NCI-H1930 (cell line): ENCODE data around the gene CNTROB.
A peak's percentile ranks its signal among the peaks of the same experiment; 100 is the strongest.

Source experiments
- DNase-seq, 2 experiments: peaks; one replicate each; lab custom pipeline; 2025; lab: John Stamatoyannopoulos, UW

Gene CNTROB, protein sequence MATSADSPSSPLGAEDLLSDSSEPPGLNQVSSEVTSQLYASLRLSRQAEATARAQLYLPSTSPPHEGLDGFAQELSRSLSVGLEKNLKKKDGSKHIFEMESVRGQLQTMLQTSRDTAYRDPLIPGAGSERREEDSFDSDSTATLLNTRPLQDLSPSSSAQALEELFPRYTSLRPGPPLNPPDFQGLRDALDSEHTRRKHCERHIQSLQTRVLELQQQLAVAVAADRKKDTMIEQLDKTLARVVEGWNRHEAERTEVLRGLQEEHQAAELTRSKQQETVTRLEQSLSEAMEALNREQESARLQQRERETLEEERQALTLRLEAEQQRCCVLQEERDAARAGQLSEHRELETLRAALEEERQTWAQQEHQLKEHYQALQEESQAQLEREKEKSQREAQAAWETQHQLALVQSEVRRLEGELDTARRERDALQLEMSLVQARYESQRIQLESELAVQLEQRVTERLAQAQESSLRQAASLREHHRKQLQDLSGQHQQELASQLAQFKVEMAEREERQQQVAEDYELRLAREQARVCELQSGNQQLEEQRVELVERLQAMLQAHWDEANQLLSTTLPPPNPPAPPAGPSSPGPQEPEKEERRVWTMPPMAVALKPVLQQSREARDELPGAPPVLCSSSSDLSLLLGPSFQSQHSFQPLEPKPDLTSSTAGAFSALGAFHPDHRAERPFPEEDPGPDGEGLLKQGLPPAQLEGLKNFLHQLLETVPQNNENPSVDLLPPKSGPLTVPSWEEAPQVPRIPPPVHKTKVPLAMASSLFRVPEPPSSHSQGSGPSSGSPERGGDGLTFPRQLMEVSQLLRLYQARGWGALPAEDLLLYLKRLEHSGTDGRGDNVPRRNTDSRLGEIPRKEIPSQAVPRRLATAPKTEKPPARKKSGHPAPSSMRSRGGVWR

DNA sequence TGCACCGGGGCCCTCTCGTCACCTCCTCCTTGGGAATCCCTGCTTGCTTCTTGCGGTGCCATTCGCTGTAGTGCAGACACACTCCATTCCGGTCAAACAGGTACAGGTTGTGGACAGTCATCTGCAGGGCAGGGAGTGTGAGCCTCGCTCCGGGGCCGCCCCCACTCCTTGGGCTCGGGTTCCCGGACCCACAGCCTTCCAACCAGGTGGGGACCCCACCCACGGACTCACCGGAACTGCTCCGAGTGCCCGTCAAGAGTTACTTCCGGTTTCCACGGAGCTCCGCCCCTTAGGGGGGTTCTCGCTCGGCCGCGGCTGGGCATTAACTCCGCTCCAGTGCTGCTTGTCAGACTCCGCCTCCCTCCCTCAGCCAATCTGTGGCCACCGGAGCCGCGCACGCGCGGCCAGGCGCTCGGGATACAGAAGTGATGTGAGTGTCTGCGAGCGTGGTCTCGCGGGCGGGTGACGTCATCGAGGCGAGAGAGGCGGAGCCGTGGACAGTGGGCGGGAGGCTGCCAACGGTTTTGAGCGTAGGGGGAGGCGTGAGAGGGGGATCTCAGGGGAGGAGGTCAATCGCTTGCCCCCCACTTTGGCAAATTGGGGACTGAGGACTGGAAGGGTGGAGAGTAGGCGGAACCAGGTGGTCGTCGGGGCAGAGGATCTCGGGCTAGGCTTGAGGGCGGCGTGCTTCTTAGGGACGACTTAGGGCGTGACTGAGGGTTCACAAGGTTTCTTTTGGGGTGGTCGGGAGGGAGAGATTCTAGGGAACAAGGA, at the start of gene CNTROB, which contains the start of gene TRAPPC1:
Gene CNTROB, plus strand, starts transcription at position 498 of the 774 bp plus-strand sequence. CDS start 874 bp downstream, outside the sequence.
Gene TRAPPC1, minus strand, starts transcription at position 238 of the 774 bp plus-strand sequence. Its CDS starts 117 bp downstream, at position 121.
- DNase-seq = peak; percentile 98 to 99

DNA sequence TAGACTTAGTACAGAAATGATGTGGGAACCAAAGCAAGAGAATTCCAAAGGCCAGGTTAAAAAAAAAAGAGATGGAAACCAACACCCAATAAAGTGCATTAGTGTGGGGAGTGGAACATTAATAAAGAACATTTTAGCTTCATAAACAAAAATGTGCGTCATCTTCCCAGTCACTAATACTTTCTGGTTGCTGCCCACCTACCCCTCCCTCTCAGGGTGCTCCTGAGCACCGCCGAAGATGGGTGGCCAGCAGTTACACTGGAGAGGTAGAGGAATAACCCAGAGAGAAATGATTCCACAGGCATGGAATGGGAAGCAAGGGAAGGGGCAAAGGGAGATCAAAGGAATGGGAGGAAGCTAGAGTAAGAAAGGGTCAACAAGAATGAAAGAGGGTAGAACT, 49.4 kb upstream of the CNTROB start:
- no peak for DNase-seq

DNA sequence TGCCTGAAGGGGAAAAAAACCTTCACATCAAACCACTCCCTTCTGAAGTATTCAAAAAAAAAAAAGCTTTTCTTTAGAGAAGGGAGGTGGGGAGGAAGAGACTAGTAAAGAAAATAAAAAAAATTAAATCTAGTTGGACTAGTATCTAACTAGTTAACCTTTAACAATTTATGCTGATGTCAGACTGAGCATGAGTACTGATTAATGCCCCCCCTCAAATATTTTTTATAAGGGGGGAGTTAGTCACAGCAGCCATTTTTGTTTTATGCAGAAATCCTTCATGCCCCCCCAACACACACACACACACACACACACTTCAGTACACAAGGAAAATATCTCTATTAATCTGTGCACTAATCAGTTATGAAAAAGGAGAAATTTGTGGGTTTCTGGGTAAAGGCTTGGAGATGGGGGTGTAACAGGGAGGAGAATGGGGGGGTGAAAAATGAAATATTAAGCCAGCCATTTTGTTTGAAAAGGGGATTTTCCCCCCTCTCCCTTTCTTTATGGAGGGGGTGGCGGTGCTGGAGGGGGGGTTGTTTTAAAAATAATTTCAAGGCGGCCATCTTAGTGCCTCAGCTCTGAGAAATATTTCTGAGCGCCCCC, 48.1 kb upstream of the CNTROB start:
- DNase-seq = no peak

DNA sequence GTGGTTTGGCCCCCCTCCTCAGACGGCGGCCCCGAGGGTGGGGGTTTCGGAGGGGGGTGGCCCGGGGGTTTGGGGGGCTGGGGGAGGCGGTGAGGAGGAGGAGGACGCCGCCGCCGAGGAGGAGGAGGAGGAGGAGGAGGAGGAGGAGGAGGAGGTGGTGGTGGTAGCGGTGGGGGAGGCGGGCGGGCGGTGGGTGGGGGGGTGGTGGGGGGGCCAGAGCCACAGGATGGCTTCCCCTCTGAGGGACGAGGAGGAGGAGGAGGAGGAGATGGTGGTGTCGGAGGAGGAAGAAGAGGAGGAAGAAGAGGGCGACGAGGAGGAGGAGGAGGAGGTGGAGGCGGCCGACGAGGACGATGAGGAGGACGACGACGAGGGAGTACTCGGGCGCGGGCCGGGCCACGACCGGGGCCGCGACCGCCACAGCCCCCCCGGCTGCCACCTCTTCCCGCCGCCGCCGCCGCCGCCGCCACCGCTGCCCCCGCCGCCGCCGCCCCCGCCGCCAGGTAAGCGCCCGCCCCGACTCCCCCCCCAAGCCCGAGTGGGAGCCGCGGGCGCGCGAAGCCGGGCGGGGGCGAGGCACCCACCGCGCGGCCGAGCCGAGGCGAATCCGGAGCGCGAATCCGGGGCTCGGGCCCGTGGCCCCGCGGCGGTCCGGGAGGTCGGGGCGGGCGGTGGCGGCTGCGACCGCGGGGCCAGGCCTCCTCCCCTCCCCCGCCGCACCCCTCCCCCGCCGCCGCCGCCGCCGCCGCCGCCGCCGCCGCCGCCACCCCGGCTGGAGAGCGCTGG, 47.2 kb upstream of the CNTROB start:
- DNase-seq = no peak

DNA sequence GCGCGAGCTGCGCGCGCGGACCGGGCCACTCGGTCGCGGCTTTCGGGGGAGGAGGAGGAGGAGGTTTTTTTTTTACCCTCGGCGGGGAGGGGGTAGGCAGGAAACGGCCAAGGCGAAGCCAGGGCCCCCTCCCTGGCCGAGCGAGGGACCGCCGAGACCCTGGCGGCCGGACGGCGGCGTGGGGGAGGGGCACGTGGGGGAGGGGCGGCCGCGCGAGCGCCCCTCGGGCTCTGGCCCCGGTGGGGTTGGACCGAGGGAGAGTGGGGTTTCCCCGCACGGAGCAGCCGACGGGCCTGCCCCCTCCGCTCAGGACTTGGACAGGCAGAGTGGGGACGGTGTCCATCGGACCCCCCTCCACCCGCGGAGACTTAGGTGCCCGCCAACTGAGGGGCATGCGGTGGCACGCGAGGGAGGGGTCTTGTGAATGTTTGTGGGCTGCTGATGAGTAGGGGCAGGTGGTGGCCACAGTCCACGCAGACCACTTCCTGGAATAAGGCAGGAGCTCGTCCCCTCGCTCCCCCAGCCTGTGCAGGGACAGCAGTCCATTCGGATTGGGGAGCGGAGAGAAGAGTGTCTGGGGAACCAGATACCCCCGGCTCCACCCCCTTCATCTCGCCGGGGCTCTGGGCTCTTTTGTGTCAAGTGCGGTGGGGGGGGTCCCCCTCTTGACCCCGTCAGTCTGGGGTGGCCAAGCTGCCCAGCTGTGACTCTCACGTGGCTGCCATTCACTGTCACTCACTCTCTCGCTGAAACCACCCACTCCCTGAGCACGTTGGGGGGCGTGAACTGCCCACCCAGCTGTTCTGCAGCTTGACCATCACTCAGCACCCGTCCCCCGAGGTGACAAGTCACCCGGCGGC, 46.4 kb upstream of the CNTROB start:
- peak in 1 of 2 experiments; percentile 52 for DNase-seq

DNA sequence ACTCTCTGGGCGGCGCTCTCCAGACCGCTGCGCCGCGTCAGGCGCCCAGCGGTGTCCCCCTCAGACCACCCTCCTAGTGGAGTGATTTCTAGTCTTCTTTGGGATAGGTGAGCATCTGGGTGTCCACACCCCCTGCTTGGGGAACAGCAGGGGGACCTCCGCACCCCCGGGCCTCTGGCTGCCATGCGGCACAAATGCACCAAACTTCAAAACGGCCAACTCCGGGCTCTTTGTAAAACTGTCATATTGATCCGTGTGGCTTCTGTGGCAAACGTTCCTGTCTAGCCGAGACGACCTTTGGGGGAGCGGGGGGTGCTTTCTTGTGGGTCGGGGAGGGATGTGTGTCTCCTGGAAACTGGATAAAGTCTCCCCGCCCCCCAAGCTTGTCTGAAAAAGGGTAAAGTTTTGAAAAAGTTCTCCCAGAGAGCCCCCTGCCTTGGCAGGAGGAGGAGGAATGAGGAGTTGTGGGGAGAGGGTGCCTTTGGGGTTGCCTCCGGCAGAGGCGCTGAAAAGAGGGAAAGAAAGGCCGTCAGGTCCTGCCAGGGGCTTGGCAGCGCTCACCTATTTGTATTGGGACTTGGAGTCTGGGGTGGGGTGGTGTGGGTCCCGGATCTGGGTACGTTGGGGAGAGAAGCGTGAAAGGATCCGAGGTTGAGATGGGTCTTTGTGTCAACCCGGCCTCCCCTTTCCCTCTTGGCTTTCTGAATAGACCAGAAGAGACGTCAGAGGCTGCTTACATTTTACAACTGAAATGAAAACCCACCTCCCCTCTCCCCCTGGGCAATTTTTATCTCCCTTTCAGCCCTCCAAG, 45.6 kb upstream of the CNTROB start:
- peak in 1 of 2 experiments; percentile 47 for DNase-seq

DNA sequence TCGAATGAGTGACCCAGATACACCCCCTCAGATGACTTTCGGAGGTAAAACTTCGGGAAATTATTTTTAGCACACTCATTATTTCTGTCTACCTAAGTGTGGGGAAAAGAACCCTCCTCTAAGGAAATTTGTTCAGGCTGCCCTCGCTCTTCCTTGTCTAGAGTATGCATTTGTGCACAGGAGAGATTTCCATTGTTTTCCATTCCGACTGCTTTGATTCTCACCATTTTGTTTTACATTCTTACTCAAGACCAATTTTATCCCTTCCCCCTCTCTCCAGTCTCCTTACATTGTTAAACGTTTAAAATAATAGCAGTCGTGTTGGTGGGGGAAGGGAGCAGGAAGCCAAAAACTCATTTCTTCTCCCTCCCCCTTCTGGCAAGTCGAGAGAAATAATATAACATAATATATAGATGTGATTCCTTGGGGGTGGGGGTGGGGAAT, 44.9 kb upstream of the CNTROB start:
- DNase-seq = no peak

DNA sequence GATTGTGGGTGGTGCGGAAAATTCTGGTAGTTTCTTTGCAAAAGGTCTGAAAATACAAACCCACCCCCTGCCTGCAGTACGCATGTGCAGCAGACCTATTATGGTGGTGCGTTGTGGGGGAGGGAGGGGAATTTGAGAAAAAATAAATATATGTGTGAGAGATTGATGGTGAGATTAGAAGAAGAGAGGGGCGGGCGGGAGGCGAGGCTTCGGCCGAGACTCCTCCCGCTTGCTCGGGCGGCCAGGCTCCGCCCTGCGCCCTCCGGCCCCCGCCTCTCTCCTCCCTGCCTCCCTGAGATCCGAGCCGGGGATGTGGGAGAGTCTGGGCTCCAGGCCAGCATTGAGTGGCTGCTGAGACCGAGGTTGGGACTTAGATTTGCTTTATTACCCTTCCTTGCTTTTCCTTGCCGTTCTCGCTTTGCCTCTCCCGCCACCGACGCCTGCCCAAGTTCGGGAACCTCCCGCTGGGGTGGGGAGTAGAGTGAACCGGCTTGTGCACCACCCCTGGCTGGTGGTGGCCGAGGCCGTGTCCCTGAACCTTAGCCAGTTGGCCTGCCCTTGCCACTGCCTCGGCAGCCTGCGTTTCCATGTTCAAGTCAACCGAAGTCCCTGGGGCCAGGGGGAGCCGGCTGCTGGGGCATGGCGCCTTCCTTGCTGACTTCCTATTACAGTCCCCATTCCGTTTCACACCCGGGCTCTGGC, 44.4 kb upstream of the CNTROB start:
- peak; percentile 81 for DNase-seq

DNA sequence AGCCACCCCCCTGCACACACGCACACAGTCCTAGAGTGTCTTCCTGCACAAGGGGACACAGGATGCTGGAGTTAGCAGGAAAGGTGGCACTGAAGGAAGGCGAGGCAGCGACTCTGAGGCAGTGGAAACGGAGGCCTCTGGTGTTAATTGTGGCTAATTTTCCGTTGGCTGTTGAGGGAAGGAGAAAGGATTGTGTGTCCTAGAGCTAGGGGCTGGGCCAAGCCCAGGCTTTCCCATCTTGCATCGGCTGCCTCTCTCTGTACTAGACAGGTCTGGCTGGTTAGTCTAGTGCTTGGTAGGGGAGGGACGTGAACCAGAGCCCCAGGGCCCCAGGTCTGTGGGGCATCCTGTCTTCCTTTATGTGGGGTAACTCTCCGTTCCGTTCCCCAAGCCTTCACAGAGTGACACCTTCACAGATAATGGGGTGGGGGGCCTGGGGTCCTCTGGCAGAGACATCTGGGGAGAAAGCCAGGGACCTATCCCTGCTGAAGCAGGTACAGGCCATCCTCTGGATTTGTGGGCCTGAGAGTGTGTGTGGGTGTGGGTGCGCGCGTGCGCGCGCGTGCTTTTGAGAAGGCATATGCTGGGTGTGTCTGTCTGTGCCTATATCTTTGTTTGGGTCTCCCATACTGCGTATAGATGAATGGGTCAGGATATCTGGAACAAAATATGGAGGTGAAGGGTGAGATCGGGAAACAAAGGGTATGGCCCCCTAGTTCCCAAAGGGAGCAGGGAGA, 43.7 kb upstream of the CNTROB start, which contains the start of gene CHD3:
Gene CHD3, plus strand, starts transcription at position 606 of the 737 bp plus-strand sequence. CDS start 212 bp downstream, outside the sequence.
- DNase-seq = no peak

DNA sequence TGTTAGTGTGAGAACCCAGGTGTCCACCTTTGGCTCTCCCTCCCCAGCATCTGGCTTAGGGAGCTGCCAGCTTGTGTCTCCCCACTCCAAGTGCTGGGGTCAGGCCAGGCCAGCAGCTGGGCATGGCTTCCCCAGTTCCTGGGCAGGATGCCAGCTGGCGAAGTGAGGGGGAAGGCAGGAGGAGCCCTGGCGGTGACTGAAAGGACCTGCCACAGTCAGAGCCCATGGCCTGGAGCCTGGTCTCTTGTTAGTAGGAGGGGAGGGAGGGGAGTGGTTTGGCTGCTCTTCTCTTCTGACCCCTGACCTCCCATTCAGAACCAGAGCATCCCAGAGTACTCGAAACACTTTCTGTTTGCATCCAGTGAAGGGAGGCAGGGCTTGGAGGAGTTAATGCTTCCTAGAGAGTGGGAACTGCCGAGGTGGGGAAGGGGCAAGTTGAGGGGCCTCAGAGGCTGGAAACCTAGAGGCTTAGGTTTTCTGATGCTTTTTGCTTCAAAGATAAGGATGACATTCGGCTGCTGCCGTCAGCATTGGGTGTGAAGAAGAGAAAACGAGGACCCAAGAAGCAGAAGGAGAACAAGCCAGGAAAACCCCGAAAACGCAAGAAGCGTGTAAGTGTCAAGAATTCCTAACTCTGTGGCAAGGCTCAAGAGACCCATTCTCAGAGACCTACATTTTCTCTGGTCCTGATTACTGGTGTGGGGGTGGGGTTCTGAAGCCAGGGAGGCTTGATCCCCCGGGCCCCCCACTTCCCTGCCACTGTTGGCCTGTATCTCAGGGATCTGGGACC, 42.6 kb upstream of the CNTROB start:
- DNase-seq = no peak

DNA sequence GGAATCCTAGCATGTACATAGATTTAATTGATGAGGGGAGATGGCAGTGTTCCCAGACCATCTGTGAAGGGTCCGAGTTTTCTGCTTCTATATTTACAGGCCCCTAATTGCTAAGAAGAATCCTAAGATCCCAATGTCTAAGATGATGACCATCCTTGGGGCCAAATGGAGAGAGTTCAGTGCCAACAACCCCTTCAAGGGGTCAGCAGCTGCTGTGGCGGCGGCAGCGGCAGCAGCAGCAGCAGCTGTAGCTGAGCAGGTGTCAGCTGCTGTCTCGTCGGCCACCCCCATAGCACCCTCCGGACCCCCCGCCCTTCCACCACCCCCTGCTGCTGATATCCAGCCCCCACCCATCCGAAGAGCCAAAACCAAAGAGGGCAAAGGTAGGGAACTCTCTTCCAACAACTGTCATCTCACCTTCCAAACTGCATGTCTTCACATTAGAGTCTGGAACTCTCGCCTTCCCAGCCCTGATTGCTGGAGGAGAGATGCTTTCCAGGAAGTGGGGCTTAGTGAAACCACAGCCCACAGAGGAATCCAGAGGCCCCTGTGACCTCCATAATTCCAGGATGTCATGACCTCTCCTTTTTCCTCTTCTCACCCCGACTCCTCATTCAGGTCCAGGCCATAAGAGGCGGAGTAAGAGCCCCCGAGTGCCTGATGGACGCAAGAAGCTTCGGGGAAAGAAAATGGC, 38.7 kb upstream of the CNTROB start:
- DNase-seq = no peak

DNA sequence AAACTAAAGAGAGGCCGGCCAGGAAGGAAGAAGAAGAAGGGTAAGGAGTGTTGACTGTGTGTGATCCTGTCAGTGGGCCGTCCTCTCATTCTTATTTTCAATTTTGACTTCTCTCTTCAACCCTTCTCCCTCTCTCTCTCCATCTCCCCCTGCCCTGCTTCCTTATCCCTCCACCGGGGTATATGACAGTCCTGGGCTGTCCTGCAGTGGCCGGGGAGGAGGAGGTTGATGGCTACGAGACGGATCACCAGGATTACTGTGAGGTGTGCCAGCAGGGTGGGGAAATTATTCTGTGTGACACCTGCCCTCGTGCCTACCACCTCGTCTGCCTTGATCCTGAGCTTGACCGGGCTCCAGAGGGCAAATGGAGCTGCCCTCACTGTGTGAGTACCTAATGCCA, 37.8 kb upstream of the CNTROB start:
- DNase-seq = no peak

DNA sequence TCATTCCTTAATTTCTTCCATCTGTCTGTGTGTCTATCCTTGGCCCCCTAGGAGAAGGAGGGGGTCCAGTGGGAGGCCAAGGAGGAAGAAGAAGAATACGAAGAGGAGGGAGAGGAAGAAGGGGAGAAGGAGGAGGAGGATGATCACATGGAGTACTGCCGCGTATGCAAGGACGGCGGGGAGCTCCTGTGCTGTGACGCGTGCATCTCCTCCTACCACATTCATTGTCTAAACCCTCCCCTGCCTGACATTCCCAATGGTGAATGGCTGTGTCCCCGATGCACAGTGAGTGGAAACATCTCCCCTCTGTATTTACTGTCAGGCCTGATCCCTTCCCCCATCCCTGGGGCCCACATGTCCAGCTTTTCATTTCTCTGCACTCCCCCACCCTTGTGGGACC, 37.1 kb upstream of the CNTROB start:
- DNase-seq = no peak

DNA sequence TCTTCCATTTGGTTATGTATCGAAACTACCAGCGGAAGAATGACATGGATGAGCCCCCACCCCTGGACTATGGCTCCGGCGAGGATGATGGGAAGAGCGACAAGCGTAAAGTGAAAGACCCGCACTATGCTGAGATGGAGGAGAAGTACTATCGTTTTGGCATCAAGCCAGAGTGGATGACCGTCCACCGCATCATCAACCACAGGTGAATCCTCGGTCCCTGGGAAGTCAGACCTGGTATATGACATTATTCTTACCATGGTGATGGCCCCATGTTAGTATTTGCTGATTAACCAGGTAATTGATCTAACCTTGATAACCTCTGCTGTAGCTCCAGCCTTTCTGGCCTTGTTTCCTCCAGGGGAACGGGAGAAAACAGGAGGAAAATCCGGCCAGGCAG, 34.9 kb upstream of the CNTROB start:
- DNase-seq = no peak

DNA sequence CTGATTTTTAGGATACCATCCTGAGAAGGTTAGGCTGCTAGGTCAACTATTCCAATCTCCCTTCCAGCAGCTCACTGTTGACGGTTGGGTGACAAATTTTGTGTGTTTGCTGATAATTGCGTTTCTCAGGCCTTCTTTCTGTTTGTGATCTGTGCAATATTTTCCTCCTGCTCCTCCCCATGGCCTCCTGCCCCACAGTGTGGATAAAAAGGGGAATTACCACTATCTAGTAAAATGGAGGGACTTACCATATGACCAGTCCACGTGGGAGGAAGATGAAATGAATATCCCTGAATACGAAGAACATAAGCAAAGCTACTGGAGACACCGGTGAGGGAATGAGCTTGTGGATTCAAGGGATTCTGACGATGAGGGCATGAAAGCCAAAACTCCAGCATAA, 34.2 kb upstream of the CNTROB start:
- DNase-seq = no peak
